BLaER1 treated with 17β-estradiol and CSF1 and Interleukin-3, amounts not matched to agents 10 nM and 100 nM (cell line): Measurements from ENCODE around the gene CYB5A.

Source experiments
- H3K27ac ChIP-seq, 11 experiments: shearing (Covaris generic); formaldehyde crosslinking; 2 replicates each; pipeline ENCODE4 v1.8.1; 2022
- H3K27me3 ChIP-seq, 11 experiments: shearing (Covaris generic); formaldehyde crosslinking; 2 replicates each; pipeline ENCODE4 v1.8.1; 2022
- H3K36me3 ChIP-seq, 11 experiments: shearing (Covaris generic); formaldehyde crosslinking; 2 replicates each; pipeline ENCODE4 v1.8.1; 2022
- H3K4me1 ChIP-seq, 10 experiments: shearing (Covaris generic); formaldehyde crosslinking; 2 replicates each; pipeline ENCODE4 v1.8.1; 2022
- H3K4me2 ChIP-seq, 11 experiments: shearing (Covaris generic); formaldehyde crosslinking; 2 replicates each; pipeline ENCODE4 v1.8.1; 2022
- H3K4me3 ChIP-seq, 10 experiments: shearing (Covaris generic); formaldehyde crosslinking; 2 replicates each; pipeline ENCODE4 v1.8.1; 2022
- H3K9ac ChIP-seq, 11 experiments: shearing (Covaris generic); formaldehyde crosslinking; 2 replicates each; pipeline ENCODE4 v1.8.1; 2022
- H3K9me3 ChIP-seq, 11 experiments: shearing (Covaris generic); formaldehyde crosslinking; replicated peaks in 1 of 11; 2 replicates each; pipeline ENCODE4 v1.8.1; 2022
- H4K20me1 ChIP-seq, 11 experiments: shearing (Covaris generic); formaldehyde crosslinking; 2 replicates each; pipeline ENCODE4 v1.8.1; 2022
- Cebpa-rat ChIP-seq, 11 experiments: shearing (Covaris generic); IDR thresholded peaks; 2 replicates each; pipeline ENCODE4 v1.8.1; 2022

Gene CYB5A

DNA sequence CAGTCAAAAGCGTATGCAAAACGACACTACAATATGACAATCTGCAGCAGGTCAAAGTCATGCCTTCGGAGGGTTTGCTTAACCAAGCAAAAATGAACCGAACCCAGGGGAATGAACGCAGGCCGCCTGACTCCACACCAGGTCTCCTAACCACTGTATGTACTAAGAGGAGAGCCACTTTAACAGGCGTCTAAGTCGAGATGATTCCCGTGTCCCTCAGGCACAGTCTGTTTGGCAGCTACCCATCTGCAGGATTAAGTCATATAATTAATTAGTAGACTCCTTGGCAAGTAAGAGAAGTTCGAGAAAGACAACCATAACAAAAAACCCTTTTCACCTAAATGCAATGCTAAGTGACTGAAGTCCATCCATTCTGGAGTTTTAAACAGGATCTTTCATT lies 15.2 kb downstream of the CYB5A start:
- Histone ChIP-seq H3K9me3 (no peaks in the 10 kb centered on the region), H3K27ac (no peak overlapping the region), H3K4me3 (no peak overlapping the region), H3K9ac (no peak overlapping the region), H3K27me3 (no peaks in the 10 kb centered on the region), H3K4me1 (peaks cover 0 to 8% (median 6%) of the 10 kb centered on the region in 10 experiments; a peak in 18 of 20 replicates), H4K20me1 (peaks cover 0 to 7% (median 0%) of the 10 kb centered on the region in 11 experiments; a peak in 3 of 22 replicates), H3K36me3 (peaks cover 0 to 35% (median 18%) of the 10 kb centered on the region in 11 experiments; a peak in 14 of 22 replicates), H3K4me2 (no peak overlapping the region)
- no peak for TF ChIP-seq Cebpa-rat (IDR thresholded peaks at IDR 0.05)

DNA sequence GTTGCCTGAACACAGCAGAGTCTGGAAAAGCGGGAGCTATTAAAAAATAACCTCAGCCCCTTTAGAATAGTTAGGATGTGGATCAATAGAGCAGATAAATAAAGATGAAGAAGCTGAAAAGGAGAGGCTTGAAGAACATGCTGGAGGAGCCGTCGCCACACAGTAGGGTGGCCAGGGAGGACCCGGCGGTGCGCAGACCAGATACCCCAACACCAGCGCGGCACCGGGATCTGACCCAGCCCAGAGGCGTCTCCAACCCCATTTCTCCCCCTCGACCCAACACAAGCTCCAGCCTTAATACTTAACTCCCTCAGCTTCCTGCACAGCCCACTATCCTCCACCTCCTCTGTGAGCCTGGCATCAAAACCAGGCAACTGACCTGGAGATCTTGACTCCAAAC lies 16.0 kb downstream of the CYB5A start:
- H3K4me3 ChIP-seq, result no peak overlapping the region
- TF ChIP-seq Cebpa-rat (IDR thresholded peaks at IDR 0.05), result no peak
- H3K27ac ChIP-seq, result no peak overlapping the region
- no peaks in the 10 kb centered on the region for H3K27me3 ChIP-seq
- H3K4me1 ChIP-seq, result no peaks in the 10 kb centered on the region
- H3K4me2 ChIP-seq, result no peak overlapping the region
- H3K9me3 ChIP-seq, result no peaks in the 10 kb centered on the region
- peaks cover 0 to 35% (median 18%) of the 10 kb centered on the region in 11 experiments; a peak in 14 of 22 replicates for H3K36me3 ChIP-seq
- H4K20me1 ChIP-seq, result peaks cover 0 to under 1% (median 0%) of the 10 kb centered on the region in 11 experiments; a peak in 3 of 22 replicates
- H3K9ac ChIP-seq, result no peak overlapping the region

DNA sequence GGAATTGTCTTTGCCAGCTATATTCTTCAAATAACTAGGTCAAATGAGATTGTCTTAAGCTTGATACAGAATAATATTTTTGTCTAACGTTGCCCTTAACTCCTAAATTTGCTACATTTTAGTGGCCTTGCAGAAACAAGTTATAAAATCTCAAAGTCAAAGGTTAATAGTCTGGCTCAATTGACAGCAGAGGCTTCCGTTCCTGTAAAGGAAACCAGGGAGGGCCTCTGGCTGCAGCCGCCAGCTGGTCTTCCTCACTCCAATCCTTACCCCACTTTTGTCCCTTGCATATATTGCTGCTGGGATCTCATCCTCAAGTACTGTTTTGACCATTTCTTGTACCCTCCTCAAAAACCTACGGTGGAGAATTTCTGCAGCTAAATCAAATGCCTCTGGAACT lies 17.1 kb downstream of the CYB5A start:
- Histone ChIP-seq H3K4me3 (no peak overlapping the region), H3K9me3 (no peaks in the 10 kb centered on the region), H3K4me2 (no peak overlapping the region), H4K20me1 (peaks cover 0 to 3% (median 0%) of the 10 kb centered on the region in 11 experiments; a peak in 4 of 22 replicates), H3K9ac (no peak overlapping the region), H3K36me3 (peaks cover 0 to 35% (median 18%) of the 10 kb centered on the region in 11 experiments; a peak in 14 of 22 replicates), H3K27me3 (no peaks in the 10 kb centered on the region), H3K4me1 (no peaks in the 10 kb centered on the region), H3K27ac (no peak overlapping the region)
- TF ChIP-seq Cebpa-rat (IDR thresholded peaks at IDR 0.05), result no peak

DNA sequence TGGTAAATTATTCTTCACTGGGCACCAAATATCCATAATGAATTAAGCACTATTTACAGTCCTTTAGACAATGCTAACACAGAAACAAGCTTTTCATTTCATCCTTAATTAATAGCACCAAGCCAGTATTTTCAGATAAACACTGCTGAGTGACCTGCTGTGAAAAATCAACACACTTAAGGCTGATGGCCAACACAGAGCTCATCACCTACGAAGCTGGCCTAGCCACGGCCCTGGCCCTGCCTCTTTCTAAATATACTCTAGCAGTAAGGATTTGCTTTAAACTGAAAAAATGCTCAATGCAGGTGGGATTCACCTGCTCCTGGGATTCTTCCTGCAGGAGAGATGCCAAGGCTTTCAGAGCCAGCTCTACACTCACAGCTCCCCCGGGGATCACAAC lies 18.4 kb downstream of the CYB5A start:
- H3K27ac ChIP-seq, result no peak overlapping the region
- peaks cover 0 to 32% (median 18%) of the 10 kb centered on the region in 11 experiments; a peak in 14 of 22 replicates for H3K36me3 ChIP-seq
- no peaks in the 10 kb centered on the region for H3K4me1 ChIP-seq
- H3K9ac ChIP-seq, result no peak overlapping the region
- H3K9me3 ChIP-seq, result no peaks in the 10 kb centered on the region
- no peak overlapping the region for H3K4me2 ChIP-seq
- H4K20me1 ChIP-seq, result peaks cover 0 to 8% (median 0%) of the 10 kb centered on the region in 11 experiments; a peak in 4 of 22 replicates
- no peak overlapping the region for H3K4me3 ChIP-seq
- H3K27me3 ChIP-seq, result no peaks in the 10 kb centered on the region
- TF ChIP-seq Cebpa-rat (IDR thresholded peaks at IDR 0.05), result no peak

DNA sequence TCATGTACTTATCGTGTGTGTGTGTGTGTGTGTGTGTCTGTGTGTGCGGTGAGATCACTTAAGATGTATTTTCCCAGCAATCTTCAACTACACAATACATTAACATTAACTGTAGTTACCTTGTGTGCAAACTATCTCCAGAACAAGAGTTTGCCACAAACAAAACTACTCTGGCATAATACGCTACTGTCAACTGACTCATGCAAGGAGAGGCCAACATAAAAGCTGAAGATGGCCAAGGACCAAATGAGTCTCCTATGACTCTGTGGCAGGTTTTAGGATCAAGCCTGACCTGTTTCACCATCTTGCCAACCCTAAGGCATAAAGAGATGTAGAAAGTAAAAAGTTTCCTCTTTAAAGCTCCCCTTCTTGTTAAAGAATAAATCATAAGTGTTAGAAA lies 20.1 kb downstream of the CYB5A start:
- no peak overlapping the region for H3K4me3 ChIP-seq

DNA sequence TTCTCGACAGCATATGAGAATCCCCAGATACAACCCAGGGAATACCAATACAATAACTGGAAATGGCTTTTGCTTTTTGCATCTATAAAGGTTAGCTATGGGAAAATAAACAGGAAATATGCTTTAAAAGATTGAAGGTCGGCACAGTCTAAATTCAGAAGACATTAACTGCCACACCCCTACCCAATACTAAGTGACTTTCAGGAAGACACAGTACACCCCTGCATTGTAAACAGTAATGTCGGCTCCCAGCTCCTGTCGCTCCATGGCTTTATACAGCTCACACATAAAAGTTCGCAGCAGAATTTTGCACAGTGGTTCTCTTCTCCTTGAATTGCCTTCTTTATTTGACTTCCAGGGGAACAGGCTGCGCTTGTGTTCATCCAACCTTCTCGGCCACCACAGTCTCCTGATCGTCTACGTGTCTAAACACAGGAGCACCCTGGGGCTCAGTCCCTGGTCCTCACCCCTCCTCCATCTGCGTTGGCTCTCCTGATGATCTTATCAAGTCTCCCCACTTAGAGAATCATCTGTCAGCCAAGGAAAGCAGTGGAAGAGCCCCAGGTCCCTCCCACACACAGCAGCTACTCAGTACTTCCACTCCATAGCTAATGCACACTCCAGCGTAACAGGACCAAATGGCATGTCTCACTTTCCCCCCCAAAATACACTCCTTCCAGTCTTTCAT lies 22.7 kb downstream of the CYB5A start:
- H4K20me1 ChIP-seq, result peaks cover 0 to 14% (median 0%) of the 10 kb centered on the region in 11 experiments; a peak in 3 of 22 replicates
- no peak for TF ChIP-seq Cebpa-rat (IDR thresholded peaks at IDR 0.05)
- peaks cover 0 to 29% (median 11%) of the 10 kb centered on the region in 11 experiments; a peak in 17 of 22 replicates for H3K36me3 ChIP-seq
- H3K9ac ChIP-seq, result no peak overlapping the region
- H3K27ac ChIP-seq, result no peak overlapping the region
- H3K27me3 ChIP-seq, result no peaks in the 10 kb centered on the region
- H3K9me3 ChIP-seq, result no peaks in the 10 kb centered on the region
- no peaks in the 10 kb centered on the region for H3K4me1 ChIP-seq
- no peak overlapping the region for H3K4me2 ChIP-seq
- H3K4me3 ChIP-seq, result no peak overlapping the region

More for the DNA sequence above, 20.1 kb downstream of the CYB5A start:
- Histone ChIP-seq H3K9me3 (no peaks in the 10 kb centered on the region), H3K27ac (no peak overlapping the region), H3K9ac (no peak overlapping the region), H4K20me1 (peaks cover 0 to 14% (median 0%) of the 10 kb centered on the region in 11 experiments; a peak in 3 of 22 replicates), H3K36me3 (peaks cover 0 to 27% (median 12%) of the 10 kb centered on the region in 11 experiments; a peak in 14 of 22 replicates), H3K4me1 (no peaks in the 10 kb centered on the region), H3K27me3 (no peaks in the 10 kb centered on the region), H3K4me2 (no peak overlapping the region)
- TF ChIP-seq Cebpa-rat (IDR thresholded peaks at IDR 0.05), result no peak

DNA sequence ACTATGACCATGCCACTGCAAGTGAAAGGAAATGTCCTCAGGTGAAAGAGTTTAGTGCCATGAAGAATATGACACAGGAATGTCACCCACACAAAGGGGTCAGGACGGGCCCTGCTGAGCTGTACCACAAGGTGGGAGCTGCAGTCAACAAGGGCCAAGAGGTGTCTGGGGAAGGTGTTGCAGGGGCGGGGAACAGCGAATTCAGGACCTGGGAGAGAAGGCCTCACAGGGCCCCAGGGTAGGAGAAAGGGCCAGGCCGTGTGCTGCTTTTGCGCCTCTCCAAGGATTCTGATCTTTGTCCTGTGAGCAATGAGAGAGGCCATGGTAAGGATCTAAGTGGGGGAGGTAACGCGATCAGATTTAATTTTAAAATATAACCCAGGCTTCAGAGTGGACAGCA lies 23.6 kb downstream of the CYB5A start:
- Histone ChIP-seq H3K27me3 (no peaks in the 10 kb centered on the region), H3K4me2 (no peak overlapping the region), H3K4me1 (no peaks in the 10 kb centered on the region), H3K9ac (no peak overlapping the region), H3K36me3 (peaks cover 0 to 32% (median 8%) of the 10 kb centered on the region in 11 experiments; a peak in 15 of 22 replicates), H3K4me3 (no peak overlapping the region), H3K9me3 (no peaks in the 10 kb centered on the region), H3K27ac (no peak overlapping the region), H4K20me1 (peaks cover 0 to 14% (median 0%) of the 10 kb centered on the region in 11 experiments; a peak in 3 of 22 replicates)
- TF ChIP-seq Cebpa-rat (IDR thresholded peaks at IDR 0.05), result no peak

DNA sequence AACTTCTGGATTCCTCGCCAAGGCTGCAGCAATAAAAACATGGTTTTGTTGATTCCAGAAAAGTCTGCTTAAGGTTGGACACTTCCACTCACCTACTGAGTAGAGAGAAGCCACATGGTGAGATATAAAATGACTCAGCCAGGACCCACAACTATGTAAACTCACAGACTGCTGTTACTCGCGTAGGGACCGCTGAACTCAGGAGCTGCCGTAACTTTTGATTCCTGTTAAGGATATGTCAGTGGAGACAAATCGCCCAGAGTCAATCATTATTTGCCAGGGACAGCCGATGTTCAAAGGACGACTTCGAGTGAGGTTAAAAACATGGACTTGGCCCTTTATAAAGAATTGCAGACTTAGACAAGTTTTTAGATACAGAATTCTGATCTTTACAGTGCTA lies 25.6 kb downstream of the CYB5A start:
- H3K27ac ChIP-seq, result no peak overlapping the region

DNA sequence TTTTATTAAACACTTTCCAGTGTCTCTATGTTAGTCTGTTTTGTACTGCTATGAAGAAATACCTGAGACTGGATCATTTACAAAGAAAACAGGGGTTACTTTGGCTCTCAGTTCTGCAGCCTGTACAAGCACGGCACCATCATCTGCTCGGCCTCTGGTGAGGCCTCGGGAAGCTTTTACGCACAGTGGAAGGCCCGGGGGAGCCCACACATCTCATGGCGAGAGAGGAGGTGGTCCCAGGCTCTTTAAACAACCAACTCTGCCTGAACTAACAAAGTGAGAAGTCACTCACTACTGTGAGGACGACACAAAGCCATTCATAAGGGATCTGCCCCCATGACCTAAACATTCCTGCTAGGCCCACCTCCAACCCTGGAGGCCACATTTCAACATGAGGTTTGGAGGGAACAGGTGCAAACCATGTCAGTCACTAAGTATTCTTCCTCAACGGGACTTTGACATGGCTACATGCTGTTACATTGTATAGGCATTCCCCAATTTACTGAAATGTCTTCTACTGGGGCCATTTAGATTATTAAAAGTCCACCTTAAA lies 26.1 kb downstream of the CYB5A start:
- Histone ChIP-seq H3K27ac (no peak overlapping the region), H3K4me2 (no peak overlapping the region), H3K4me1 (no peaks in the 10 kb centered on the region), H3K36me3 (peaks cover 16 to 58% (median 32%) of the 10 kb centered on the region in 11 experiments), H3K4me3 (no peak overlapping the region), H3K9me3 (no peaks in the 10 kb centered on the region), H3K27me3 (no peaks in the 10 kb centered on the region), H3K9ac (no peak overlapping the region), H4K20me1 (peaks cover 0 to 14% (median 0%) of the 10 kb centered on the region in 11 experiments; a peak in 3 of 22 replicates)
- TF ChIP-seq Cebpa-rat (IDR thresholded peaks at IDR 0.05), result no peak

More for the DNA sequence above, 25.6 kb downstream of the CYB5A start:
- Histone ChIP-seq H4K20me1 (peaks cover 0 to 14% (median 0%) of the 10 kb centered on the region in 11 experiments; a peak in 3 of 22 replicates), H3K27me3 (no peaks in the 10 kb centered on the region), H3K4me2 (no peak overlapping the region), H3K9me3 (no peaks in the 10 kb centered on the region), H3K4me3 (no peak overlapping the region), H3K36me3 (peaks cover 13 to 52% (median 27%) of the 10 kb centered on the region in 11 experiments), H3K9ac (no peak overlapping the region), H3K4me1 (no peaks in the 10 kb centered on the region)
- TF ChIP-seq Cebpa-rat (IDR thresholded peaks at IDR 0.05), result no peak
